GM21528 (cell line): ENCODE data around the gene MALL.
"Not testable (repeated sequence)": the region's sequence is repeated elsewhere in the genome, so short reads cannot be mapped to it uniquely, and the experiment has no call there.

Experiments used
- ATAC-seq: cut with Tn5 transposase; IDR thresholded peaks from one replicate; pipeline ENCODE4 v1.9.1; 2021; ENCODE audit warnings: mild to moderate bottlenecking, moderate library complexity; ENCODE audit not compliant: unreplicated experiment, low FRiP score

Gene MALL

GRCh38 chr2:110121592-110121991, 6.0 kb upstream of the MALL start:
- no peak for ATAC-seq

- no peak for ATAC-seq
These were observed 5.4 kb upstream of the MALL start for GRCh38 chr2:110121052-110121334.

GRCh38 chr2:110120171-110121051, 4.8 kb upstream of the MALL start:
- no peak for ATAC-seq

DNA sequence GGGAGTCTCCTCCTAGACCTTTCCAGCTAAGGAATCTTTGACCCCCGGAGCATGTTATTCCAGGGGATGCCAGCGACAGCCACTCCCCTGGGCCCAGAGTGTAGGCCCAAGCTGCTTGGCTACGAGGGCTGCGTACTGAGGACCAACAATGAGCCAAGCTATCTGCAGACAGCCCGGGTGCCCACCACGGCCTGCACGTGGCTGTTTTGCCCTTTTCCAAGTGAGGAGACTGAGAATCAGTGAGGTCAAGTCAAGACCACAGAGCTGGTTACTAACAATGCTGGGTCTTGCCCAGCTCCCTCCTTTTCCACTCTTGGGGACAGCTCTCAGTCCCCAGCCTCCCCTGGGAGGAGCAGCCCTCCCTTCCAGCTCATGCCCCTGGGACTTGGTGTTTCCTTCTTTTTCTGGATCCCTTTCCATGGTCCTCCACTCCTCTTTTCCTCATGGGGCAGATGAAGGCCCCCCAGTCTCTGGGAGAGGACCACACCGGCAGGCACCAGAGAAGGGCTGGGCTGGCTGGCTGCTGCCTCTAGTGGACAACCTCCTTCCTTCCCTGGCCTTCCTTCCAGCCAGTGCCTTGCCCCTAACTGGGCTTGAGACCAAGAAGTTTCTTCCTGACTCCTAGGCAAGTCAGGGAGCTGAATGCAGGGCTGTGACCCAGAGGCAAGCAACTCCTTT, 550 bp upstream of the MALL start:
- ATAC-seq = no peak

DNA sequence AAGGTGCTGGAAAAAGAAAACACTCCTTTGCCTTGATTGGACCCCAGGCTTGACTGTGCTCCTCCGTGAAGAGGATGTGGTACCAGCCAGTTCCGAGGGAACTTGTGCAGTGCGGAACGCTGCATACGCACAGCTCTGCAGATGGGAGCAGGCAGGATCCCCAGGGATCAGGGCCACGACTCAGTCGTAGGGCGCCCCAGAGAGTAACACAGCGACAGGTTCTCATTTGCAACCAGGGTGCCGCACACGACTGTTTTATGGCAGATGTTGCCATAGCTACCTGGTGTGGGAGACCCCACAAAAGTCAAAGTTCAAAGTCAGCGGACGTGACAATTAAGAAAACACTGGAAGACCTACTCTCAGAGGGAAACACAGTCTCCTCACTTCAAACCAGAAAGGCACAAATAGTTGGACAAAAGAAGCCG, 779 bp downstream of the MALL start:
- no peak for ATAC-seq

DNA sequence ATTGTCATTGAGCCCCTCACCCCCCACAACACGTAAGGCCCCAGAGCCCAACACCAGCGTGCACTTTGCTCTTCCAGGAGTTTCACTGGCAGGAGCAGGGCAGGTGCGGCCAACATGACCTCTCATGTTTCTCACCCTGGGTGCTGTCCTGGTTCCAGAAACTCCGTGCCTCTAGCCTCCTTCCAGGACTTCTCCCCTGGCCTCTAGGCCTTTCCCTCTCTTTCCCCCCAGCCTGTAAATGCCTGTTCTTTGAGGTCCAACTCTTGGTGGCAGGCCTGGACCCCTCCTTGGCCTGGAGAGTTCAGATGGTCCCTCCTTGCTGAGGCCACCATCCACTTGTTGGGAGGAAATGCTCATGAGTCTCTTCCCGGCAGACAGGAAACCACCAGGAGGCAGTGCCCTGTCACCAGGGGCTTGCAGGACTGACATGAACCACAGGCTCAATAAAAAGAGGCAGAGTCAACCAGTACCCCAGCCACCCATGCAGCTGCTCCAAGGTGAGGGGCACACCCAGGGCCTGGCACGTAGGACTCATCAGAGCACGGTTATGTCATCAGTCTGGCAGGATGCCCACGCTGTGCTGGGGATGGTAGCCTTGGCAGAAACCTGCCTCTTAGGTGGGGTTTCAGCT, 1.5 kb downstream of the MALL start:
- ATAC-seq = no peak

DNA sequence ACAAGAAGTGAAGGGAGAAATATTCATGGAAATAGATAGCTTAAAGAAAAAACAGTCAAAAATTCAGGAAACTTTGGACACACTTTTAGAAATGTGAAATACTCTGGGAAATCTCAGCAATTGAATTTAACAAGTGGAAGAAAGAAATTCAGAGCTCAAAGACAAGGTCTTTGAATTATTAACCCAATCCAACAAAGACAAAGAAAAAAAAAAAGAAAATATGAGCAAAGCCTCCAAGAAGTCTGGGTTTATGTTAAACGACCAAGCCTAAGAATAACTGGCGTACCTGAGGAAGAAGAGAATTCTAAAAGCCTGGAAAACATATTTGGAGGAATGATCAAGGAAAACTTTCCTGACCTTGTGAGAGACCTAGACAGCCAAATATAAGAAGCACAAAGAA, 7.3 kb downstream of the MALL start:
- ATAC-seq = not testable (repeated sequence)

DNA sequence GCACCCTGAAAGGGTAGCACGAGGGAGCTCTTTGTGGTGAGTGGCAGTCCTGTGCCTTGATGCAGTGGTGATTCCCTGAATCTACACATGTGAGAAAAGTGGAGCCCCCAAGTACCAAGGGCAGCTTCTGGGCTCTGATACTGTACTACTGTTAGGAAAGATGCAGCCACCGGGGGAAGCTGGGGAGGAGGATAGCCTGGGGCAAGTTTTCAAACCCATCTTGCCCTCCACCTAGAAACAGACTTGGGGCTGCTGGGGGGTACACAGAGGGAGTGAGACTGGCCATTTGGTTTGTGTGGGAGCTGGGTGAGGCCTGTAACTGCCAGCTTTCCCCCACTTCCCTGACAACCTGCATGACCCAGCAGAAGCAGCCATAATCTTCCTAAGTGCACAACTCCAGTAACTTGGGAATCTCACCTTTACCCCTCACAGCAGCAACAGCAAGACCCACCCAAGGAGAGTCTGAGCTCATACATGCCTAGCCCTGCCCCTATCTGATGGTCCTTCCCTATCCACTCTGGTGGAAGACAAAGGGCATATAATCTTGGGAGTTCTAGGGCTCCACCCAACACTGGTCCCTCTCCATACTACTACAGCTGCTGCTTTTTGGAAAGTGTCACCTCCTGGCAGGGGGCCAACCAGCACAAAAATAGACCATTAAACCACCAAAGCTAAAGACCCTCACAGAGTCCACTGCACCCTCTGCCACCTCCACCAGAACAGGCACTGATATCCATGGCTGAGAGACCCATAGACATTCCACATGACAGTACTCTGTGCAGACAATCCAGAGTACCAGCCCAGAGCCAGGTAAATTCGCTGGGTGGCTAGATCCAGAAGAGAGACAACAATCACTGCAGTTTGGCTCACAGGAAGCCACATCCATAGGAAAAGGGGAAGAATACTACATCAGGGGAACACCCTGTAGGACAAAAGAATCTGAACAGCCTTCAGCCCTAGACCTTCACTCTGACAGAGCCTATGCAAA, 8.2 kb downstream of the MALL start:
- no peak for ATAC-seq

DNA sequence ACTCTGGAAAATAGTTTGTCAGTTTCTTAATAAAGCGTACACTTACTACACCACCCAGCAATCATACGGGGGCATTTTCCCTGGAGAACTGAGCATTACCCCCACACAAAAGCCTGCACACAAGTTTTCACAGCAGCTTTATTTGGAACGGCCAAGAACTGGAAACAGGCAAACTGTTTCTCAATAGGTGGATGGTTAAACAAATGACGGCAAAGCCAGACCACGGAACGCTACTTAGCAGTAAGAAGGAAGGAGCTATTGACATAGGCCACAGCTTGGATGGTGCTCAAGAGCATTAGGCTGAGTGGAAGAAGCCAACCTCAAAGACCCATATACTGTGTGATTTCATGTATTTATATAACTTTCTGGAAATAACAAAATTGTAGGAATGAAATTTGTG, 9.0 kb downstream of the MALL start:
- ATAC-seq = no peak

DNA sequence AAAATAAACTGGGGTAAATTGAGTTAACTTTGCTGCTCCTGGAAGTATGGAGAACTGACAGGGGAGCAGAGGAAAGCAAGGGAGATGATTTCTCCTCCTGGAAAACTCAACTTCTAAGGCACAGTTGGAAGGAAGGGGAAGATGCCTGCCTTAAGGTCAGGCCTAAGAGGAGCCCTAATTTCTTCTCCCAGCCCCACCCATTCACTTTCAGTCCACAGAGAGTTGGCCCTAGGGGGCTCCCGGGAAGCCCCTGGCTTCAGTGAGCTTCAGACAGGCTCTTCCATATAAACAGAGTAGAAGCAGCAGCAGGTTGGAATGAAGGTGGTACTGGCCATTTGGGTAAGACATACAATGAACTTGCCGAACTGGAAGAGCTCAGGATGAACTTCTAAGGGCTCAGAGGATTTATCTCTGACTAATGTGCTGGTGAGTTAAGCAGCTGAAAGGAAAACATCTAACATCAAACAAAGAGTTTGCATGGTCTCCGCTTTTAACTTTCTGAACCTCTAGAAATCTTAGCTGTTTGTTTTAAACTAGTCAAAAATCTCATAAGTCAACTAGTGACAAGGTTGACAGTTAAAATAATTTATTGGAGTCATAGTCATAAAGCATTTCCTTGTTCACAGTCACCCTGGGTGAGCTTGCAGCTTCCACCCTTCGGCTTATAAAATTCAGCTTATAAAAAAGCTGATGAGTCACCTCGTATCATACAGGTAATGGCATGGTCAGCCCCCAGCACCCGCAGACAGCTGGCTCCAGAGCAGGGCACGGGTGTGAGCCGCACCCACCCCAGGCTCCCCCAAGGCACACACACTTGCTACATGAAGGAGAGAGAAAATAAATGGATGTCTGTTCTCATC, 9.8 kb downstream of the MALL start:
- no peak for ATAC-seq

DNA sequence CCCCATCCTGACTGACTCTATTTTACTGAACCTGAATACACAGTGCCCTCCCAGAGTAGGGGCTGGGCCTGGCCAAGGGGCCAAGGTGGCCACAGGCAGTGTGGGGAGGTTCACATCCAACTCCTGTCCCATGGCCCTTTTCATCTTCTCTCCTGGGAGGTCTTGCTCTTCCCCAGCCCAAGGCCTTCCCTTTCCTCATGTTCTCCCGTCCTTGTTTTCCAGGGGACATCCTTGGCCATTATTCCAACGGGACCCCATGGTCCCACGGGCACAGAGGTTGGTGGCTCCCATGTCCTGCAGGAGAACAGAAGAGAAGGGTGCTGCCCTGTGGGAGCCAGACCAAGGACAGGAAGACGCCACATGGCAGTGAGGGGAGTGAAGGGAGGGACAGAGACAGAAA, 10.4 kb downstream of the MALL start:
- ATAC-seq = no peak

- no peak for ATAC-seq
These were observed 11.4 kb downstream of the MALL start for GRCh38 chr2:110104025-110104771.

GRCh38 chr2:110103061-110103961, 12.3 kb downstream of the MALL start:
- ATAC-seq = no peak

DNA sequence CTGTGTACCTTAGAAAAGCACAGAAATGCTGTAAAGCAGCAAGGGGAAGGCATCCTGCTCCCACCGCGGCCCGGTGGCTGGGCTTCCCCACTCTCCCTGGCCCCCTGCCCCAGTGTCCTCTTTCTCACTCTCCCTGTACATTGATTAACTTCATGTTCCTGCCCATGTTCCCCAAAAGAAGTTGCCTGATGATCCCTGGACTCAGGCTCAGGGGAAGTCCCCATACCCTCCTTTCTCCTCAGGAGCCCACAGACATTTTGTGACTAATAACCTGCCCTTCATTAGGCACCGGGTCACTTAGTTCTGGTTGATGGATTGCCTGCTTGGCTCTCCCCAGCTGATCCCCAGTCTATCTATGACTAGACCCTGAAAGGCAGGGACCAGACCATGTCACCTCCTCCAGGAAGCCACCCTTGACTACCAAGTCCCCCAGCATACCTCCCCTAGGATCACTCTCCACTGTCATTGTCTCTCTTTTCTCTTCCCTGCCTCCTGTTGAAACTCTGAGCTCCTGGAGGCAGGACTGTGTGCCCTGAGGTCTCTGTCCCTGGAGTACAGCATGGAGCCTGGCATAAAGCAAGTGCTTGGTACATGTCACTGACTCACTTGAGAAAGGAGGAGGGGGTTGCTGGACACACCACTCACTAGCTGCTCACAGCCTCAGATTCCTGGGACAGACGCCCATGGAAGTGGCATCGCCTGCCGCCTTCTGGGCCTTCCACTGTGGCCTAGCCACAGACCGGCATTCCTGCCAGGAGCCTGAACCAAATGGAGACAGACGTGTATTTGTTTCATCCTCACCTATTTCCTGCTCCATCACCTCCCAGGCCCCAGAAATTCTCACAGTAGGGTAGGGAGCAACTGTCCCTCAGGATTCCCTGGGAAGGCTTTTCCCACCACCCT, 13.5 kb downstream of the MALL start:
- ATAC-seq = no peak

DNA sequence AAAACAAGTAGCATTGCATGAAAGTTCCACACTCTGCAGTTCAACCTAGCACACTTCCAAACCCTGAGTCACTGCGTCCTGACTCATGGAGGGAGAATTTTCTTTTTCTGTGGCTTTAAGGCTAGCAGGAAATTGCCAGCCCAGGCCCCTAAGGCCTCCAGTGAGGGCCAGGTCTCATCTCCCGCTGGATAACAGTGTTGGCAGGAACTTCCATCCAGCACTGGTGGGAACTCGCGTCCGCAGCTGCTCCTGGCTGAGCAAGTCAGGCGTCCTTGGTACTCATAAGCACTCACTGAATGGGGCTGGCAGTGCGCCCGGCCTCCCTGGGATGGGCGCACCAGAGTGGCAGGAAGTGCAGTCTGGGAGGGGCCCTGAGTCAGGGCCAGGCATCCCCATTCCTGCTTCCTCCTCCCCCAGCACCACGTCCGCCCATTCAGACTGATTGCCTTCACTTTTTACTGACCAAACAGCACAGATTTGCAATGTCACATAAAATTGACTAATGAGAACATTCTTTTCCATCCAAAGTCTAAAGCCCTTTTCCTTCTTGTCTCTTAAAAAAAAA, 14.3 kb downstream of the MALL start:
- no peak for ATAC-seq

DNA sequence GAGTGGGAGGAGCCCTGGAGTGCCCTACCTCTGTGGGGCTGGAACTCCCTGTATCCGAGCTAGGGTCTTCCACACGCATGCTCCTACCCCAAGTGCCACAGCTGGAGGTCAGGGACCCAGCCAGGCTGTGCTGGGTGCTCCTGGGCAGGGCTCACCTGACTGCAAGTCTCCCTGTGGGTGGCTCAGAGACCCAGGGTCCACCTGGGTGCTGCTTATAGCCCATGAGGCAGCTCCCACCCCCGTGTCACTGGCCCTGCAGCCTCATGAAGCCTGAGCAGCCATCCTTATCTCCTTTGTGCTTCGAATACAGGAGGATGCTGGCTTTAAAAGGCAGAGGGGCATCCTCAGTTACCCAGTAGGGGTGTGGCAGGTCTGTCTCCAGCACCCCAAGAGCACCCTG, 14.7 kb downstream of the MALL start:
- not testable (repeated sequence) for ATAC-seq

DNA sequence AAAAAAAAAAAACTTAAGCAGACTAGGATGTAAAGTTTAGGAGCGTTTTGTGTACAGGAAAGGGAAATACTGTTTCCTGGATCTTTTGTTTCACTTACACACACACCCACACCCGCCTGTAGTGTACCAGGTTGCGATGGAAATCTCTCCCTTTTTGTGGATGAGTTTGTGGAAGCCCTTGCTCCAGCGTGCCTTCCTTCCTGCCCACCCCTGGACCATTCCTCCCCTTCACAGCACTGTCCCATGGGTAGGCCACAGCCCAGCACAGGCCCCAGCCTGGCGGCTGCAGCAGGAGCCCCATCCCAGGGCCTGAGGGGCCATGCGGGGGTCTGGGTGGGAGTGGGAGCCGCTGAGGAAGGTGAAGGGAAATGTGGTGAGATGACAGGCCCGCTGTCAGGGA, 15.1 kb downstream of the MALL start:
- ATAC-seq = no peak
